HepG2 (cell line): ENCODE measurements around the gene PLCD4. TPM values are rescaled to one million over a fixed set of nuclear protein-coding genes. Genes with fewer than 3 reads are reported as not detected.

Source experiments
- ATAC-seq: fragments of 200-7000 bp; cut with Tn5 transposase; 3 replicates; pipeline ENCODE4 v1.9.1; 2020; ENCODE audit warnings: mild to moderate bottlenecking, moderate library complexity
- BruUV-seq: library from RNA; stranded (reverse); fragments of 400-500 nt; replicated peaks from 2 replicates; lab custom pipeline; 2021; lab: Mats Ljungman, UMichigan
- CTCF ChIA-PET: fragments of 300-600 bp; formaldehyde crosslinking; extraction: SDS; loops from one replicate; lab custom pipeline; 2021; ENCODE audit warnings: low total read pairs, inconsistent platforms, low intra/inter-chr PET ratio; lab: Yijun Ruan, JAX
- POLR2A ChIA-PET: fragments of 350-600 bp; sonication (Branson Sonifier 250); formaldehyde crosslinking; loops from one replicate; lab custom pipeline; 2020; ENCODE audit warnings: antibody characterized with exemption, inconsistent platforms; lab: Yijun Ruan, JAX
- DNase-seq: peaks from one replicate; pipeline ENCODE4 v3.0.0-alpha.2; 2015; ENCODE audit warnings: low spot score
- FAIRE-seq: peaks from 3 replicates; lab custom pipeline; 2011; peaks lifted over from hg19 to GRCh38; lab: Jason Lieb, UNC
- H2AFZ ChIP-seq: one replicate; pipeline ENCODE4 v1.6.1; 2011; ENCODE audit warnings: low read length, inconsistent platforms
- H3K27ac ChIP-seq: fragments of 300-600 bp; 3 replicates; pipeline ENCODE4 v1.8.0; 2011; ENCODE audit warnings: mixed run types, mild to moderate bottlenecking, mixed read lengths, low read length, inconsistent platforms; ENCODE audit not compliant: insufficient read depth; ENCODE audit errors: extremely low read length
- H3K27me3 ChIP-seq, 2 experiments: fragments of 200-600 bp in 1 of 2; 2 replicates in 1 of 2; 3 replicates in 1 of 2; pipeline versions ENCODE4 v1.6.0 to v1.8.0; 2011; ENCODE audit warnings: low read length in 2 of 2, mild to moderate bottlenecking in 2 of 2, moderate library complexity in 2 of 2, inconsistent platforms in 1 of 2; ENCODE audit not compliant: insufficient read depth in 2 of 2, control insufficient read depth in 1 of 2
- H3K36me3 ChIP-seq, 2 experiments: fragments of 200-600 bp in 1 of 2; replicated peaks in 1 of 2; 2 replicates in 1 of 2; 3 replicates in 1 of 2; pipeline versions ENCODE4 v1.5.1 to v1.8.0; 2011; ENCODE audit warnings: low read length in 2 of 2, inconsistent platforms in 1 of 2; ENCODE audit not compliant: insufficient read depth in 2 of 2, control insufficient read depth in 1 of 2
- H3K4me1 ChIP-seq: 2 replicates; pipeline ENCODE4 v1.5.1; 2012; ENCODE audit warnings: low read length, inconsistent platforms; ENCODE audit not compliant: insufficient read depth
- H3K4me2 ChIP-seq: 2 replicates; pipeline ENCODE4 v1.6.0; 2011; ENCODE audit warnings: low read depth, low read length, inconsistent platforms
- H3K4me3 ChIP-seq, 3 experiments: fragments of 200-600 bp in 1 of 3; sonication (generic), shearing (Covaris generic) in 1 of 3; replicated peaks in 1 of 3; 2 replicates each; pipeline ENCODE4 v1.5.1; 2011 to 2016; ENCODE audit warnings: low read length in 3 of 3, inconsistent platforms in 2 of 3, low read depth in 2 of 3, mild to moderate bottlenecking in 2 of 3, control low read depth in 1 of 3, mixed read lengths in 1 of 3; ENCODE audit not compliant: insufficient read depth in 1 of 3
- H3K79me2 ChIP-seq: one replicate; pipeline ENCODE4 v1.6.1; 2011; ENCODE audit warnings: low read length, inconsistent platforms; ENCODE audit not compliant: insufficient read depth
- H3K9ac ChIP-seq: 2 replicates; pipeline ENCODE4 v1.6.0; 2011; ENCODE audit warnings: mild to moderate bottlenecking, low read depth, low read length, inconsistent platforms; ENCODE audit not compliant: insufficient read depth
- H3K9me3 ChIP-seq: 2 replicates; pipeline ENCODE4 v1.5.1; 2012; ENCODE audit warnings: mild to moderate bottlenecking, low read length
- H4K20me1 ChIP-seq: 2 replicates; pipeline ENCODE4 v1.6.0; 2011; ENCODE audit warnings: inconsistent platforms, mild to moderate bottlenecking, low read length, moderate library complexity; ENCODE audit not compliant: insufficient read depth
- MAF1 ChIP-seq: sonication (generic); formaldehyde crosslinking; IDR thresholded peaks from 2 replicates; pipeline ENCODE4 v1.5.0; 2020; ENCODE audit warnings: missing genetic modification reagents, borderline replicate concordance
- MBD4 ChIP-seq: IDR thresholded peaks from 2 replicates; pipeline ENCODE4 v1.6.1; 2012; ENCODE audit warnings: low read length, inconsistent platforms, borderline replicate concordance
- RBM22 ChIP-seq: fragments of 200-400 bp; formaldehyde crosslinking; optimal IDR thresholded peaks from 2 replicates; pipeline ENCODE3; 2017; ENCODE audit warnings: mild to moderate bottlenecking, low read length, moderate library complexity
- TARDBP ChIP-seq: sonication (generic); formaldehyde crosslinking; IDR thresholded peaks from 2 replicates; pipeline ENCODE4 v1.8.0; 2022; ENCODE audit warnings: mild to moderate bottlenecking, missing genetic modification reagents
- ZFX ChIP-seq: sonication (generic); formaldehyde crosslinking; IDR thresholded peaks from 2 replicates; pipeline ENCODE4 v1.4.0; 2020; ENCODE audit warnings: mild to moderate bottlenecking, low read depth, missing genetic modification reagents, moderate library complexity
- ZNF512B ChIP-seq: sonication (generic); formaldehyde crosslinking; IDR thresholded peaks from 2 replicates; pipeline ENCODE4 v1.5.1; 2020; ENCODE audit warnings: missing genetic modification reagents, mild to moderate bottlenecking, borderline replicate concordance
- WGBS: methylation state at CpG from one replicate; pipeline ENCODE4 v1.1.6; 2017; ENCODE audit warnings: low lambda C conversion rate; 5-methylcytosine and 5-hydroxymethylcytosine counted together
- in situ Hi-C: cut with HindIII; loops from 2 replicates; pipeline ENCODE4 v1.10.0; 2017; ENCODE audit warnings: low pct_unique_long_range_greater_than_20kb; ENCODE audit not compliant: extremely low pct_ligation_motif_present
- intact Hi-C: fragments of 100-400 bp; cut with micrococcal nuclease; formaldehyde crosslinking; loops from one replicate; pipeline ENCODE4 v1.10.0; 2022; ENCODE audit not compliant: unreplicated experiment
- polyA plus RNA-seq, 8 experiments: library from polyadenylated mRNA; depleted of rRNA in 3 of 8; stranded (reverse) in 7 of 8; unstranded in 1 of 8; fragments of >200 nt; fragmentation: Illumina TruSeq in 4 of 8; extraction: Trizol in 4 of 8; gene quantifications; 2 replicates each; pipeline versions ENCODE4 v1.2.1 to v1.2.3, GENCODE V29; 2011 to 2016; ENCODE audit warnings: low read depth in 4 of 8, missing spikeins in 1 of 8, mixed read lengths in 1 of 8; ENCODE audit not compliant: insufficient read depth in 1 of 8
- total RNA-seq, 5 experiments: library from RNA; depleted of rRNA; stranded (reverse); fragments of >200 nt; fragmentation: Illumina TruSeq; extraction: Trizol; gene quantifications; 2 replicates each; pipeline ENCODE4 v1.2.3, GENCODE V29; 2016; ENCODE audit warnings: low read depth in 1 of 5

Gene PLCD4
- total and polyA plus RNA-seq, 2 of the 13 experiments (the other 11 are each of a cell fraction or from before 2014, with no cell fraction given): 0.26 TPM; not detected in 1

GRCh38 chr2:218577482-218578220, 30.0 kb upstream of the PLCD4 start:
- POLR2A ChIA-PET: no interaction called here
- Histone ChIP-seq H3K36me3 (peaks cover 13 to 51% of the 10 kb centered on the region in 2 experiments), H3K9me3 (no peaks in the 10 kb centered on the region), H3K9ac (no peak overlapping the region), H3K27me3 (no peaks in the 10 kb centered on the region), H2AFZ (no peak overlapping the region), H3K4me1 (peaks cover 2% of the 10 kb centered on the region; the same call in 1 of the 2 replicates), H3K79me2 (peaks cover 68% of the 10 kb centered on the region), H4K20me1 (peaks cover 9% of the 10 kb centered on the region; the same call in 1 of the 2 replicates), H3K4me3 (no peak overlapping the region), H3K4me2 (no peak overlapping the region), H3K27ac (no peak overlapping the region)
- FAIRE-seq (no peak), ATAC-seq (peak; percentile 45; the same call in 2 of the 3 replicates), DNase-seq (no peak)
- BruUV-seq: no TSS peak
- in situ Hi-C loops: no loop called here
- CTCF ChIA-PET: no interaction called here
- WGBS: 99% methylated on average over 3 of the region's 3 CpGs
- TF ChIP-seq RBM22 (peak; percentile 61), ZNF512B (CRISPR knock-in tag) (no peak), MAF1 (CRISPR knock-in tag) (no peak), MBD4 (no peak), TARDBP (no peak), ZFX (CRISPR knock-in tag) (no peak)
- intact Hi-C loops: no loop called here
